GM23338 (cell line): ENCODE results near the gene FANCB. TPM values are rescaled to one million over a fixed set of nuclear protein-coding genes. Genes with fewer than 3 reads are reported as not detected.

Experiments
- ATAC-seq: fragments of 200-7000 bp; cut with Tn5 transposase; 3 replicates; pipeline ENCODE4 v1.9.1; 2020
- DNase-seq: peaks from one replicate; pipeline ENCODE4 v3.0.0-alpha.2; 2015; ENCODE audit warnings: low spot score
- H2AFZ ChIP-seq: fragments of 200-600 bp; sonication (generic); 2 replicates; pipeline ENCODE4 v1.8.0; 2016; ENCODE audit warnings: antibody characterized with exemption, mild to moderate bottlenecking, moderate library complexity
- H3F3A ChIP-seq: fragments of 200-600 bp; sonication (generic); replicated peaks from 2 replicates; pipeline ENCODE4 v1.8.0; 2017; ENCODE audit warnings: antibody characterized with exemption, mixed run types, low read depth
- H3K27ac ChIP-seq: fragments of 200-600 bp; sonication (generic); 2 replicates; pipeline ENCODE4 v1.6.1; 2016; ENCODE audit warnings: low read depth
- H3K27me3 ChIP-seq: fragments of 200-600 bp; sonication (generic); 2 replicates; pipeline ENCODE4 v1.8.0; 2016; ENCODE audit warnings: mild to moderate bottlenecking, mixed run types, moderate library complexity; ENCODE audit not compliant: insufficient read depth
- H3K36me3 ChIP-seq: fragments of 200-600 bp; sonication (generic); 2 replicates; pipeline ENCODE4 v1.8.0; 2016; ENCODE audit warnings: mild to moderate bottlenecking; ENCODE audit not compliant: insufficient read depth
- H3K4me1 ChIP-seq: fragments of 200-600 bp; sonication (generic); 2 replicates; pipeline ENCODE4 v1.8.0; 2016; ENCODE audit warnings: mild to moderate bottlenecking, moderate library complexity; ENCODE audit not compliant: insufficient read depth
- H3K4me2 ChIP-seq: fragments of 200-600 bp; sonication (generic); 2 replicates; pipeline ENCODE4 v1.7.1; 2017; ENCODE audit warnings: mixed run types
- H3K4me3 ChIP-seq: fragments of 200-600 bp; sonication (generic); 2 replicates; pipeline ENCODE4 v1.6.1; 2016; ENCODE audit warnings: mixed run types
- H3K79me2 ChIP-seq: fragments of 200-600 bp; sonication (generic); replicated peaks from 2 replicates; pipeline ENCODE4 v1.8.0; 2017; ENCODE audit warnings: mild to moderate bottlenecking; ENCODE audit not compliant: insufficient read depth
- H3K9me2 ChIP-seq: fragments of 200-600 bp; sonication (generic); 2 replicates; pipeline ENCODE4 v1.8.0; 2017; ENCODE audit not compliant: insufficient read depth
- H4K20me1 ChIP-seq: fragments of 200-600 bp; sonication (generic); replicated peaks from 2 replicates; pipeline ENCODE4 v1.8.0; 2017; ENCODE audit warnings: mild to moderate bottlenecking; ENCODE audit not compliant: insufficient read depth
- H3K27ac Mint-ChIP-seq: 2 replicates; pipeline ENCODE4 v1.8.0; 2020; ENCODE audit warnings: inconsistent platforms, mild to moderate bottlenecking, moderate library complexity, mixed read lengths
- H3K27me3 Mint-ChIP-seq: 3 replicates; pipeline ENCODE4 v1.8.0; 2022; ENCODE audit warnings: low read depth, mild to moderate bottlenecking, moderate library complexity, mixed read lengths, inconsistent platforms; ENCODE audit not compliant: insufficient read depth, poor library complexity
- H3K36me3 Mint-ChIP-seq: 3 replicates; pipeline ENCODE4 v1.8.0; 2021; ENCODE audit warnings: low read depth, mild to moderate bottlenecking, inconsistent platforms, moderate library complexity, mixed read lengths
- H3K4me1 Mint-ChIP-seq: 3 replicates; pipeline ENCODE4 v1.8.0; 2020; ENCODE audit warnings: mild to moderate bottlenecking, inconsistent platforms, mixed read lengths
- H3K4me3 Mint-ChIP-seq: 3 replicates; pipeline ENCODE4 v1.8.0; 2021; ENCODE audit warnings: moderate library complexity, mild to moderate bottlenecking, inconsistent platforms, mixed read lengths
- H3K9me3 Mint-ChIP-seq: 3 replicates; pipeline ENCODE4 v1.8.0; 2020; ENCODE audit warnings: moderate library complexity, mild to moderate bottlenecking, inconsistent platforms, mixed read lengths
- CREB1 ChIP-seq: fragments of 250-450 bp; sonication (Bioruptor Pico); IDR thresholded peaks from 2 replicates; pipeline ENCODE4 v1.5.0; 2020; ENCODE audit warnings: low read depth, mild to moderate bottlenecking, moderate library complexity
- EZH2 ChIP-seq: fragments of 200-600 bp; sonication (generic); IDR thresholded peaks from one replicate; pipeline ENCODE4 v1.8.0; 2017; ENCODE audit warnings: antibody characterized with exemption, mild to moderate bottlenecking, low read depth; ENCODE audit not compliant: unreplicated experiment
- JUNB ChIP-seq: IDR thresholded peaks from one replicate; pipeline ENCODE4 v1.6.1; 2016; ENCODE audit warnings: antibody characterized with exemption; ENCODE audit not compliant: unreplicated experiment
- STAT1 ChIP-seq: IDR thresholded peaks from one replicate; pipeline ENCODE4 v1.6.1; 2016; ENCODE audit warnings: antibody characterized with exemption; ENCODE audit not compliant: unreplicated experiment
- ZNF331 ChIP-seq: fragments of 250-450 bp; sonication (Bioruptor Pico); IDR thresholded peaks from 2 replicates; pipeline ENCODE4 v1.5.0; 2020; ENCODE audit warnings: low read depth, mild to moderate bottlenecking, moderate library complexity
- polyA plus RNA-seq: library from polyadenylated mRNA; unstranded; fragments of >200 nt; fragmentation: Nextera tagmentation; extraction: Ambion mirVana; gene quantifications from 2 replicates; pipeline ENCODE4 v1.2.1, GENCODE V29; 2016
- total RNA-seq: library from RNA; depleted of rRNA; stranded (reverse); fragments of >200 nt; shearing (Covaris generic); gene quantifications from 2 replicates; pipeline ENCODE4 v1.2.3, GENCODE V29; 2014
- TF ChIP-seq, protein P1 (sequence below): IDR thresholded peaks from one replicate; pipeline ENCODE4 v1.6.1; 2018; ENCODE audit warnings: antibody characterized with exemption; ENCODE audit not compliant: unreplicated experiment
- TF ChIP-seq, protein P2 (sequence below): IDR thresholded peaks from 2 replicates; pipeline ENCODE4 v1.6.1; 2016; ENCODE audit warnings: antibody characterized with exemption
- TF ChIP-seq, protein P3 (sequence below): fragments of 250-450 bp; sonication (Bioruptor Pico); IDR thresholded peaks from 2 replicates; pipeline ENCODE4 v1.5.0; 2020; ENCODE audit warnings: mild to moderate bottlenecking, moderate library complexity
- TF ChIP-seq, protein P4 (sequence below), 2 experiments: fragments of 200-600 bp in 1 of 2; sonication (generic) in 1 of 2; conservative IDR thresholded peaks; 2 replicates each; pipeline versions ENCODE4 v1.5.1 to v1.6.1; 2016 to 2017; ENCODE audit warnings: antibody characterized with exemption in 2 of 2, low read depth in 2 of 2, mild to moderate bottlenecking in 2 of 2, moderate library complexity in 1 of 2

FANCB gene
- total and polyA plus RNA-seq, 2 experiments from 2014 or later = 16.2 to 16.8 TPM

DNA sequence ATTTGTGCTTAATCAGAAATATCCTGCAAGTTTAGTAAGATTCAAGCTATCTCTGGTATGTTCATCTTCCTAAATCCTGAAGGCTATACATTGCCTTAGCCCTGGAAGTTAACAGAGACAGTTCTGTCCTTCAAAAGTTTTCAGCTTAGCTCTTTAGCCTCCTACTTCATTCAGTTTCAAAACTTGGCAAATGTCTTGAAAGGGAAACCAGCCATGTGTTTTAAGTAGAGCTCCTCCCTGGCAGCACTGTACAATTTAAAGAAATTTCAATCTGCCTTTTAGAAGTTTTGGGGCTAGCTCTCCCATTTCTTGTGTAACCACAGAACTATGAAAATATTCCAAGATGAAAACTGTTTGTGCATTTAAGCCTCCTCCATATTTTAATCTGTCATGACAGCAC is 47.0 kb downstream of the FANCB start (continued):
- TF ChIP-seq, protein P1, sequence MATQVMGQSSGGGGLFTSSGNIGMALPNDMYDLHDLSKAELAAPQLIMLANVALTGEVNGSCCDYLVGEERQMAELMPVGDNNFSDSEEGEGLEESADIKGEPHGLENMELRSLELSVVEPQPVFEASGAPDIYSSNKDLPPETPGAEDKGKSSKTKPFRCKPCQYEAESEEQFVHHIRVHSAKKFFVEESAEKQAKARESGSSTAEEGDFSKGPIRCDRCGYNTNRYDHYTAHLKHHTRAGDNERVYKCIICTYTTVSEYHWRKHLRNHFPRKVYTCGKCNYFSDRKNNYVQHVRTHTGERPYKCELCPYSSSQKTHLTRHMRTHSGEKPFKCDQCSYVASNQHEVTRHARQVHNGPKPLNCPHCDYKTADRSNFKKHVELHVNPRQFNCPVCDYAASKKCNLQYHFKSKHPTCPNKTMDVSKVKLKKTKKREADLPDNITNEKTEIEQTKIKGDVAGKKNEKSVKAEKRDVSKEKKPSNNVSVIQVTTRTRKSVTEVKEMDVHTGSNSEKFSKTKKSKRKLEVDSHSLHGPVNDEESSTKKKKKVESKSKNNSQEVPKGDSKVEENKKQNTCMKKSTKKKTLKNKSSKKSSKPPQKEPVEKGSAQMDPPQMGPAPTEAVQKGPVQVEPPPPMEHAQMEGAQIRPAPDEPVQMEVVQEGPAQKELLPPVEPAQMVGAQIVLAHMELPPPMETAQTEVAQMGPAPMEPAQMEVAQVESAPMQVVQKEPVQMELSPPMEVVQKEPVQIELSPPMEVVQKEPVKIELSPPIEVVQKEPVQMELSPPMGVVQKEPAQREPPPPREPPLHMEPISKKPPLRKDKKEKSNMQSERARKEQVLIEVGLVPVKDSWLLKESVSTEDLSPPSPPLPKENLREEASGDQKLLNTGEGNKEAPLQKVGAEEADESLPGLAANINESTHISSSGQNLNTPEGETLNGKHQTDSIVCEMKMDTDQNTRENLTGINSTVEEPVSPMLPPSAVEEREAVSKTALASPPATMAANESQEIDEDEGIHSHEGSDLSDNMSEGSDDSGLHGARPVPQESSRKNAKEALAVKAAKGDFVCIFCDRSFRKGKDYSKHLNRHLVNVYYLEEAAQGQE = no peak
- TF ChIP-seq CREB1 = no peak

DNA sequence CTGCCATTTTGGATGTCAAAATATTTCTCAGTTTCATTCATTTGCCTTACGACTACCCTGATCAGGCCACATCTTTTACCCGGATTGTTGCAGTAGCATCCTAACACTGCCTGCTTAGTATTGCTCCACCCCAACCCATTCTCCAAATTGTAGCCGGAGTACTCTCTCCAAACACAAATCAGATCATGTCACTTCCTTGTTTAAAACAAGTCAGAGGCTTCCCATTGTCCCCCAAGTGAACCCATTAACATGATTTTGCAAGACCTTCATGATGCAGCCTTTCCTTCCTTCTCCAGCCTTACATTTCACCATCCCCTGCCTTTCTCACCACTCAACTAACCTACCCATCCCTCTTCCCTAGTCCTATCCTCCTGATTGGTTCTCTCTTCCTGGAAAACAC is 53.1 kb downstream of the FANCB start:
- no peak for ATAC-seq
- H3K9me3 Mint-ChIP-seq = no peaks in the 10 kb centered on the region

More for the DNA sequence above, 53.1 kb downstream of the FANCB start:
- TF ChIP-seq EZH2 (no peak), ZNF331 (CRISPR knock-in tag) (no peak), STAT1 (no peak), CREB1 (no peak), JUNB (no peak)
- TF ChIP-seq, protein P2, sequence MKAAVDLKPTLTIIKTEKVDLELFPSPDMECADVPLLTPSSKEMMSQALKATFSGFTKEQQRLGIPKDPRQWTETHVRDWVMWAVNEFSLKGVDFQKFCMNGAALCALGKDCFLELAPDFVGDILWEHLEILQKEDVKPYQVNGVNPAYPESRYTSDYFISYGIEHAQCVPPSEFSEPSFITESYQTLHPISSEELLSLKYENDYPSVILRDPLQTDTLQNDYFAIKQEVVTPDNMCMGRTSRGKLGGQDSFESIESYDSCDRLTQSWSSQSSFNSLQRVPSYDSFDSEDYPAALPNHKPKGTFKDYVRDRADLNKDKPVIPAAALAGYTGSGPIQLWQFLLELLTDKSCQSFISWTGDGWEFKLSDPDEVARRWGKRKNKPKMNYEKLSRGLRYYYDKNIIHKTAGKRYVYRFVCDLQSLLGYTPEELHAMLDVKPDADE = no peak
- TF ChIP-seq, protein P3, sequence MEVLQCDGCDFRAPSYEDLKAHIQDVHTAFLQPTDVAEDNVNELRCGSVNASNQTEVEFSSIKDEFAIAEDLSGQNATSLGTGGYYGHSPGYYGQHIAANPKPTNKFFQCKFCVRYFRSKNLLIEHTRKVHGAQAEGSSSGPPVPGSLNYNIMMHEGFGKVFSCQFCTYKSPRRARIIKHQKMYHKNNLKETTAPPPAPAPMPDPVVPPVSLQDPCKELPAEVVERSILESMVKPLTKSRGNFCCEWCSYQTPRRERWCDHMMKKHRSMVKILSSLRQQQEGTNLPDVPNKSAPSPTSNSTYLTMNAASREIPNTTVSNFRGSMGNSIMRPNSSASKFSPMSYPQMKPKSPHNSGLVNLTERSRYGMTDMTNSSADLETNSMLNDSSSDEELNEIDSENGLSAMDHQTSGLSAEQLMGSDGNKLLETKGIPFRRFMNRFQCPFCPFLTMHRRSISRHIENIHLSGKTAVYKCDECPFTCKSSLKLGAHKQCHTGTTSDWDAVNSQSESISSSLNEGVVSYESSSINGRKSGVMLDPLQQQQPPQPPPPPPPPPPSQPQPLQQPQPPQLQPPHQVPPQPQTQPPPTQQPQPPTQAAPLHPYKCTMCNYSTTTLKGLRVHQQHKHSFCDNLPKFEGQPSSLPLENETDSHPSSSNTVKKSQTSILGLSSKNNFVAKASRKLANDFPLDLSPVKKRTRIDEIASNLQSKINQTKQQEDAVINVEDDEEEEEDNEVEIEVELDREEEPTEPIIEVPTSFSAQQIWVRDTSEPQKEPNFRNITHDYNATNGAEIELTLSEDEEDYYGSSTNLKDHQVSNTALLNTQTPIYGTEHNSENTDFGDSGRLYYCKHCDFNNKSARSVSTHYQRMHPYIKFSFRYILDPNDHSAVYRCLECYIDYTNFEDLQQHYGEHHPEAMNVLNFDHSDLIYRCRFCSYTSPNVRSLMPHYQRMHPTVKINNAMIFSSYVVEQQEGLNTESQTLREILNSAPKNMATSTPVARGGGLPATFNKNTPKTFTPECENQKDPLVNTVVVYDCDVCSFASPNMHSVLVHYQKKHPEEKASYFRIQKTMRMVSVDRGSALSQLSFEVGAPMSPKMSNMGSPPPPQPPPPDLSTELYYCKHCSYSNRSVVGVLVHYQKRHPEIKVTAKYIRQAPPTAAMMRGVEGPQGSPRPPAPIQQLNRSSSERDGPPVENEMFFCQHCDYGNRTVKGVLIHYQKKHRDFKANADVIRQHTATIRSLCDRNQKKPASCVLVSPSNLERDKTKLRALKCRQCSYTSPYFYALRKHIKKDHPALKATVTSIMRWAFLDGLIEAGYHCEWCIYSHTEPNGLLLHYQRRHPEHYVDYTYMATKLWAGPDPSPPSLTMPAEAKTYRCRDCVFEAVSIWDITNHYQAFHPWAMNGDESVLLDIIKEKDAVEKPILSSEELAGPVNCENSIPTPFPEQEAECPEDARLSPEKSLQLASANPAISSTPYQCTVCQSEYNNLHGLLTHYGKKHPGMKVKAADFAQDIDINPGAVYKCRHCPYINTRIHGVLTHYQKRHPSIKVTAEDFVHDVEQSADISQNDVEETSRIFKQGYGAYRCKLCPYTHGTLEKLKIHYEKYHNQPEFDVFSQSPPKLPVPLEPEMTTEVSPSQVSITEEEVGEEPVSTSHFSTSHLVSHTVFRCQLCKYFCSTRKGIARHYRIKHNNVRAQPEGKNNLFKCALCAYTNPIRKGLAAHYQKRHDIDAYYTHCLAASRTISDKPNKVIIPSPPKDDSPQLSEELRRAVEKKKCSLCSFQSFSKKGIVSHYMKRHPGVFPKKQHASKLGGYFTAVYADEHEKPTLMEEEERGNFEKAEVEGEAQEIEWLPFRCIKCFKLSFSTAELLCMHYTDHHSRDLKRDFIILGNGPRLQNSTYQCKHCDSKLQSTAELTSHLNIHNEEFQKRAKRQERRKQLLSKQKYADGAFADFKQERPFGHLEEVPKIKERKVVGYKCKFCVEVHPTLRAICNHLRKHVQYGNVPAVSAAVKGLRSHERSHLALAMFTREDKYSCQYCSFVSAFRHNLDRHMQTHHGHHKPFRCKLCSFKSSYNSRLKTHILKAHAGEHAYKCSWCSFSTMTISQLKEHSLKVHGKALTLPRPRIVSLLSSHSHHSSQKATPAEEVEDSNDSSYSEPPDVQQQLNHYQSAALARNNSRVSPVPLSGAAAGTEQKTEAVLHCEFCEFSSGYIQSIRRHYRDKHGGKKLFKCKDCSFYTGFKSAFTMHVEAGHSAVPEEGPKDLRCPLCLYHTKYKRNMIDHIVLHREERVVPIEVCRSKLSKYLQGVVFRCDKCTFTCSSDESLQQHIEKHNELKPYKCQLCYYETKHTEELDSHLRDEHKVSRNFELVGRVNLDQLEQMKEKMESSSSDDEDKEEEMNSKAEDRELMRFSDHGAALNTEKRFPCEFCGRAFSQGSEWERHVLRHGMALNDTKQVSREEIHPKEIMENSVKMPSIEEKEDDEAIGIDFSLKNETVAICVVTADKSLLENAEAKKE (CRISPR knock-in tag) = no peak
- TF ChIP-seq, protein P4, sequence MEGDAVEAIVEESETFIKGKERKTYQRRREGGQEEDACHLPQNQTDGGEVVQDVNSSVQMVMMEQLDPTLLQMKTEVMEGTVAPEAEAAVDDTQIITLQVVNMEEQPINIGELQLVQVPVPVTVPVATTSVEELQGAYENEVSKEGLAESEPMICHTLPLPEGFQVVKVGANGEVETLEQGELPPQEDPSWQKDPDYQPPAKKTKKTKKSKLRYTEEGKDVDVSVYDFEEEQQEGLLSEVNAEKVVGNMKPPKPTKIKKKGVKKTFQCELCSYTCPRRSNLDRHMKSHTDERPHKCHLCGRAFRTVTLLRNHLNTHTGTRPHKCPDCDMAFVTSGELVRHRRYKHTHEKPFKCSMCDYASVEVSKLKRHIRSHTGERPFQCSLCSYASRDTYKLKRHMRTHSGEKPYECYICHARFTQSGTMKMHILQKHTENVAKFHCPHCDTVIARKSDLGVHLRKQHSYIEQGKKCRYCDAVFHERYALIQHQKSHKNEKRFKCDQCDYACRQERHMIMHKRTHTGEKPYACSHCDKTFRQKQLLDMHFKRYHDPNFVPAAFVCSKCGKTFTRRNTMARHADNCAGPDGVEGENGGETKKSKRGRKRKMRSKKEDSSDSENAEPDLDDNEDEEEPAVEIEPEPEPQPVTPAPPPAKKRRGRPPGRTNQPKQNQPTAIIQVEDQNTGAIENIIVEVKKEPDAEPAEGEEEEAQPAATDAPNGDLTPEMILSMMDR (conservative IDR thresholded peaks at IDR 0.05; ENCODE audit: low read depth in 2 of 2) = no peak
- no peak overlapping the region for H3K27ac Mint-ChIP-seq
- Histone ChIP-seq H4K20me1 (no peaks in the 10 kb centered on the region), H3K4me1 (no peaks in the 10 kb centered on the region), H3F3A (no peaks in the 10 kb centered on the region), H3K4me3 (no peak overlapping the region), H2AFZ (no peak overlapping the region), H3K4me2 (no peak overlapping the region), H3K27ac (no peak overlapping the region), H3K79me2 (no peaks in the 10 kb centered on the region), H3K27me3 (no peaks in the 10 kb centered on the region), H3K36me3 (no peaks in the 10 kb centered on the region), H3K9me2 (no peaks in the 10 kb centered on the region)
- no peak for DNase-seq
- H3K36me3 Mint-ChIP-seq = no peaks in the 10 kb centered on the region
- H3K4me1 Mint-ChIP-seq = peaks cover 13% of the 10 kb centered on the region; the same call in 2 of the 3 replicates
- H3K27me3 Mint-ChIP-seq = no peaks in the 10 kb centered on the region
- no peak overlapping the region for H3K4me3 Mint-ChIP-seq
